Fibroblast of skin of left quadriceps (primary cell): ENCODE data around the gene SLC15A5.

Experiments
- DNase-seq, 2 experiments: peaks; one replicate each; pipeline ENCODE4 v3.0.0-alpha.2; 2013; ENCODE audit warnings: low read depth in 2 of 2

The SLC15A5 gene, protein sequence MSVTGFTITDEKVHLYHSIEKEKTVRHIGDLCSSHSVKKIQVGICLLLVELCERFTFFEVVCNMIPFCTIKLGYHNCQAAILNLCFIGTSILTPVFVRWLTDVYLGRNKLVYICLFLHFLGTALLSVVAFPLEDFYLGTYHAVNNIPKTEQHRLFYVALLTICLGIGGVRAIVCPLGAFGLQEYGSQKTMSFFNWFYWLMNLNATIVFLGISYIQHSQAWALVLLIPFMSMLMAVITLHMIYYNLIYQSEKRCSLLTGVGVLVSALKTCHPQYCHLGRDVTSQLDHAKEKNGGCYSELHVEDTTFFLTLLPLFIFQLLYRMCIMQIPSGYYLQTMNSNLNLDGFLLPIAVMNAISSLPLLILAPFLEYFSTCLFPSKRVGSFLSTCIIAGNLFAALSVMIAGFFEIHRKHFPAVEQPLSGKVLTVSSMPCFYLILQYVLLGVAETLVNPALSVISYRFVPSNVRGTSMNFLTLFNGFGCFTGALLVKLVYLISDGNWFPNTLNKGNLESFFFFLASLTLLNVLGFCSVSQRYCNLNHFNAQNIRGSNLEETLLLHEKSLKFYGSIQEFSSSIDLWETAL

DNA sequence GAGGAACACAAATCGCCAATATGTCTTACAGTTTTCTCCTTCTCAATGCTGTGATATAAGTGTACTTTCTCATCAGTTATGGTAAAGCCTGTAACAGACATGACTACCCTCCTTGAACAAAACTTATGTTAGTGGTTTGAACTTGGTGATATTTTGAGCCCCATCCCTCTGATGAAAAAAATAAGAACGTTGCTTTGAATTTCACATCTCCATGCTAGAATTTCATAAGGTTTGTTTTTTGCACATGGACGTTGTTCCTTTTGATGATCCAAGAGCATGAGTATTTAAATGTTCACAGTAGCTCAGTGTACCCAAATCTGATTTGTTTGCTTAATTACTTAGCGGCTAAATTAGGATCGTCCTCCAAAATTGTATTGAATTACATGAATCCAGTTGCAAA, at the start of gene SLC15A5:
Gene SLC15A5 (minus strand): TSS at position 101 of the 400 bp plus-strand sequence. CDS start 0 bp downstream, at position 101.
- no peak for DNase-seq

DNA sequence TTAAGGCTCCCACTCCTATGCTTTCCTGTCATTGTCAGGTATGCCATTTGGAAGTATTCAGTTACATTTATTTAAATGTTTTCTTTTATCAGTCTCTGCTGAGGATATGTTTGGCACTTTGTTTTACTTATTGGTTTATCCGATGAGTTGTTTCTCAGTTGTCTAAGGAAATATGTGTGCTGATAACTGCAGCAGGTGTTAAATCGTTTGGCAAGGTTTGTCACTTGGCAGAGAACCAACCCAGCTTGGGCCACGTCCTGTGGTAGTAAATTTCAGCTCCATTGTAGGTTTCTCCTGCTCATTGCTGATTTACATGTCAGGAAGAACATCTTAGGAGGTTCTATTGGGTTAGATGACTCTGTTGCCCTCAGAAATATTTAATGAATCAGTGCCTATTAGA, 47.9 kb upstream of the SLC15A5 start:
- no peak for DNase-seq

DNA sequence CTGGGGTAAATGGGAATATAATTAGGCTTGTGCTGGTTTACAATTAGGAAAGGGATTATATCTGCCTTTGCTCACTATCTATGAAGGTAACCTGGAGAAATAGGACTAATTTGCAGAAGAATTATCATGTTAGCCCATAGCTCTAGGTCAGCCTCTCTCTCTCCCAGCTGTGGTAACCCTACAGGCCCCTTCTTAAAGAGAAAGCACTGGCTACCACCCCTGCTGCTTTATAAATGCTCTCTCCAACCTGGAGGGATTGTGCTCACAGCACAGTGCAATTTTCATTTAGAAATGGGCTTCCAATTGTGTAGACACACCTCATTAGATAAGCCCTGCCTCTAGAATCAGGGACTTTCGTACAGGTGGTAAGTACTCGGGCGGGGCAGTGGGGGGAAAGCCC, 47.3 kb upstream of the SLC15A5 start:
- DNase-seq, result no peak

DNA sequence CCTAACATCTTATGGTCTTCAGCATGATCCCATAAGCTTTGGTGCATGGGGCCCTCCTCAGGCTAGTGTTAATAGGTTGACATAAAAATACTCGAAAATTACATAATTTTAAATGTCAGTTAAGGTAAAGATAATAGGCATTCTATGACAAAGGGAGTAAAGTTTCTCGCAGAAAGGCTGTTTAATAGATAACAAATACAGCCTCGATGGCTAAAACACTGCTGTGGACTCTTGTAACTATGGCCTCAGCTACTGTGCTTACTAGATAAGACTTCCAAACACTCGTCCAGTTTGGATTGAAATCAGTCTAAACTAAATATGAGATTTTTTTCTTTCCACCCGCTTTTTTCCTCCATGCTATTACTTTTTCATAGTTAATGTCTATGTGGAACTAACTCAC, 46.8 kb upstream of the SLC15A5 start:
- DNase-seq, result no peak

DNA sequence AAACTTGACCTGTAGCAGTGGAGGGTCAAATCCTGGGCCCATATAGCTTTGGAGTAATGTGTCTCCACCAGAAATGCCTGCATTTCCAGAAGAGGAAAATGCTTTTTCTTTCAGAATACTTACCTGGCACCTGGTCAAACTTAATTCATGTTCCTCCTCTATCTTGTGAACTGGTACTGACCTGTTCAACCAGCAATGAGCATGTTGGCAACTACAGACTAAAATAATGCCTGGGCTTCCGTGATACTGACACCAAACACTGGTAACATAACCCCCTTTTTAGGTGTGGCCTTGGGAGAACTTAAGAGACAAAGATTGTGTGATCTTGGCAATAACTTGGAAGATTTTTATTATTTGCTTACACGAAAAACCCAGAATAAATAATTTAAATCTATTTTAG, 46.2 kb upstream of the SLC15A5 start:
- no peak for DNase-seq

DNA sequence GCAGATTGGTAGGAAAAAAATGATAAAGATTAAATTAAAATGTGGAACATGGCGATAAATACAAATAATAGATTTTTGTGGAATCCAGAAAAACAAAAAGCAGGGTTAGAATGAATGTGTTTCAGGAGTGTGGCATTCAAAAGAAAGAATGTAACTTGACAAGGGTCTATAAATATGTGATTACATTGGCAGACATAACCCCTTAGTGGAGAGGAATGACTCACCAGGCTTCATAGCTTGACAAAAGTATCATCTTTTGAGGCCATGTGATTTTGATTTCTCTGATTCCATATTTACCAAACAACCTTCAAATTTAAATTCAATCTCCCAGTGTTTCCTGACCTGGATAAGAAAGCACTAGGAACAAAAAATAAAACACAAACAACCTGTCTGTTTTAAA, 45.5 kb upstream of the SLC15A5 start:
- no peak for DNase-seq

DNA sequence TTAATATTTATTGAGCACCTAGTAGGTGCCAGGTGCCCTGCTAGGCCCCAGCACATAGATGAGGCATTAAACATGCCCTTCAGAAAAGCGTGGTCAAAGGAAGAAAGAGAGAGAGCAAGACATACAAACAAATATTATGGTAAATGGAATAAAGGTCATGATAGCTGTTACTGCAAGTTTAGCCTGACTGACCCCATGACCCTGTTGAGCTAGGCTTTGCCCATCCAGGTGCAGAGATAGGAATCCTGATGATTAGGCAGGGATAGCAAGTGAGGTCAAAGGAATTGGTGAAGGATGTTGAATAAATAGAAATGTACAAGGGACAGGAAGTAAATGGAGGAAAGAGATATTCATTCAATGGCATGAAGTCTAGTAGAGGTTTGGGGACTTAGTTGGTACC, 33.4 kb upstream of the SLC15A5 start:
- no peak for DNase-seq

DNA sequence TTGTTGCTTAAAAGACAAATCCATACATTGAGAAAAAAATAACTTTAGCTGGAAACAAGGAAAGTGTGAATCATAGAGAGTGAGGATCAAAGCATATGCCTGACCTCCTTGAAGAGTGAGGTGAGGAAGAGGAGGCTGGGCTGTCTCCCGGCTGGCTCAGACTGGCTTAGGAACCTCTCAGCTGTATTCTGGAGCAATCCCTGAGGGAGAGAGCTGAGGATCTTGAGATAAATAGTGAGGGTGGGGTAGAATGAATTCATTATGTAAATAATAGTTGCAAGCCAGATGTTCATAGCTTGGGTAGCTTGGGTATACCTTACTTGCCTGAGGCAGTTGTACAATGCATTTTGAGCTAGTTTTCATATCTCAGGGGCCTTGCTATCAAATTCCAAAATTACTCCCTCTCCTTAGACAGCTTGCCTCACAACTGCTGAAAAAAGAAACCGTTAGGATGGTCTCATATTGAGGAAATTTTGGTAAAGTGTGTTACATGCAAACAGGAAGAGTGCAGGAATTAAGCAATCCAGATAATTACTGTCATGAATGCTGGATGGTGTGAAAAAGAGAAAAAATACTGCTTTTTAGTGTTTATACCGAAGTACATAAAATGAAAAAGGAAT, 30.5 kb upstream of the SLC15A5 start:
- no peak for DNase-seq

DNA sequence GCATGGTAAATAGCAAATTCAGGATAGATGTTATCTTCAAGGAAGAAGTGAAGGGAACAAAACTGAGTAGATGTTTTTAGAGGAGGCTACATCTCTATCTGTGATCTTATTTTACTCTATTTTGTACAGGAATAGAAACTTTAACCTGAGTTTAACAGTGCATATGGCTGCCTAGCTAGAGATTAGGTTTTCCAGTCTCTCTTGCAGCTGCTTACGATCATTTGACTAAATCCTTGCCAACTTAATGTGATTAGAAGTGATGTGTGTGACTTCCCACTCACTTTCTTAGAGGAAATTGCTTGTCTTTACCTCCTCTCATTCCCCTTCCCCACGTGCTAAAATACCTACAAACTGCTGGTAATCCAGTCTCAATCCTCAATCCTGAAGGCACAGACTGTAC, 26.5 kb upstream of the SLC15A5 start:
- no peak for DNase-seq

DNA sequence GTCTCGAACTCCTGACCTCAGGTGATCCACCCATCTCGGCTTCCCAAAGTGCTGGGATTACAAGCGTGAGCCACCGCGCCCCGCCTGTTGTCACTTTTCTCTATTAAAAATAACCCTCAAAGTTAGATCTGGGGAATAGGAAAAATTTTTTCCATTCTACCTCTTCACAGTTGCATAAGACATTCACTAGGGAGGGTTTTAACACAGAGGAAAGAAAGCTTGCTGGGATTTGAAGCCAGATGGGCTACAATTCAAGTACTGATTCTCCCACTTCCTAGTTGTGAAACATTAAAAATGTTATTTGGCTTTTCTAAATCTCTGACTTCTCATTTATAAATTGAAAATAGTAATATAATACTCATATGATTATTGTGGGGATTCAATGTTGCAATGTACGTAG, 23.3 kb upstream of the SLC15A5 start:
- peak in 1 of 2 experiments; percentile 32 for DNase-seq

DNA sequence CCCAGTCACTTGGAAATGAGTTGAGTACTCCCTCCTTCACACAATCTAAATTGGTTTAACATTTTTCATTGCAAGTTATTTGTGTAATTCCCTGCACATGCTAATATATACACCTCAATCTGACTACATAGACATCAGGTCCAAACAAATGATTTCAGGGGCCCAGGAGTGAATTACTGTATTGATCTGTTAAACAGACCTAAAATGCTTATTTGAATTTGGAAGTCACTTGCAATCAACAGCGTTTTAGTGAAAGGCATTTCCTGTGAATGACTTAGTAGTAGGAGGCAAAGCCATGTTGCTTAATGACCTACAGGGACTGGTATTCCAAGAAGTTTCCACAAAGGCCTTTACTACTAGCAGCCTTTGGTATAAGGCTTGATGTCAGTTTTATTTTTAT, 22.6 kb upstream of the SLC15A5 start:
- DNase-seq, result no peak

DNA sequence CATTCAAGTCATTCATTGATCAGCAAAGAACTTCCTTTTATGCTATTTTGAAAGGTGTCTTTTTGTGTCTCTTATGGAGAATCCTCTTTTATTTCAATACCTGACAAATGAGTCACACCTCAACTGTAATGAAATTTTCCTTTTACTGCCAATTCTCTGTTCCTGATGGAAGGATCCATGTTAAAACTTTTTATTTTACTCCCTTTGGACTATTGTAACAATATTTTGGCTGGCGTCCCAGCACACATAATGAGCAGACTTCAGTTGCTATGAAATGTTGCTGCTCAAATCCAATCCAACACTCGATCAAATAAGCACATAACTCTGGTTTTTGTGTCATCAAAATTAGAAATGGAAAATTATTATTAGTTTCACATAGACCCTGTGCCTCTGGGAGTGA, 21.9 kb upstream of the SLC15A5 start:
- peak; percentile 26 to 27 for DNase-seq

DNA sequence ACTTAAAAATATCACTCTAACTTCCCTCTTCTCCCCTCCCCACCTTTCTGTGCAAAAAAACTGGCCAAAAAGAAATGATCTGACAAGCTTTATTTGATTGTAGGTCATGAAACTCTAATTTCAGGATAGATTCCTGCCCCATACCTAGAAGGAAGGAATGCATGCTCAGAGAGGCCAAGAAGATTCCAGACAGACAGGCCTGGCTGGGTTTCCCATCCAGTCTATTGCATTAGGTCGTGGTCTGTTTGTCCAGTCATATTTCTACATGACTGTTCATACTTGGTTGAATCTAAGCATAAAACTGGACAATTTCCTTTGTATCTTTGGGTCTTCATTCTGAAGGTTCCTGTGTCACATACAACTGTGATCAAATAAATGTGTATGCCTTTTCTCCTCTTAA, 20.0 kb upstream of the SLC15A5 start:
- no peak for DNase-seq

DNA sequence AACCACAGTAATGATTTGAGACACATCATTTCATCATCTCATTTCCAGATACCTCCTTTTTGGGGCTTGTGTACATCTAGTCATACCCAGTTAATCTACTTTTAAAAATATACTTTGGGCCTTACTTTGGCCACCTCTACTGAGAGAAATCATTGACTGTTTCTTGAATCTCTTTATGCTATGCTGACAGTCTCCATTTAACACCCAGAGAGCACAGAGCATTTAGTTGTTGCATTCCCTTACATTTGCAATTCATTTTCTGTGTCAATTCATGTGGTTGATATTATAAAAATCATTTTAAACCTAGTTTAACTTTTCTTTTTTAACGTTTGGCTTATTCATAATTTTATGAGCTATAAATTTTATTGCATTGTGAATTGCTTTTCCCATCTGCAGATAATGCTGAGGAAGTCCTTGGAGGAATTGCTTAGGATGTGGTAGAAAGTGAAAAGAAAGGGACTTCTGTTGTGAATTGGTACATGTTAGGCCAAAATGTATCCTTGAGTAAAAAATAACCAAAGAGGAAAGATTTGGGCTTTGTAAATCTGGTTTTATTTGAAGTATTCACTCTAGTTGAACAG, 17.0 kb upstream of the SLC15A5 start:
- no peak for DNase-seq

DNA sequence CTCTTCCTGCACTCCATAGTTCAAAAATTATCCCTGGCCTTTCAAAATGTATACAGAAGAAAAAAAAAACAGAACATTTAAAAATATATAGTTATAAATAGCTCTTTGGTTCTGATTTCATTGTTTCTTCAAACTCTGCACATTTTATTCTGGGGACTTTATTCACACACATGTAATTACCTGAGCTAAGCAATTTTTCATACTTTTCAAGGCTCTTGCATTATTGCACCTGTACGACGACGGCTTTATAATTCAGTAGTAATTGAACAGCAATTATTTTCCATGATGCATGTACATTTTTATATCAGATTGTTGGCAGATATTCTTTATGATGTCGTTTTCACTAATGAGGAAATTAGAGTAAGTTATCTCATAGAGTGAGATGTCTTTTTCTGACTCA, 13.5 kb upstream of the SLC15A5 start:
- DNase-seq, result no peak

DNA sequence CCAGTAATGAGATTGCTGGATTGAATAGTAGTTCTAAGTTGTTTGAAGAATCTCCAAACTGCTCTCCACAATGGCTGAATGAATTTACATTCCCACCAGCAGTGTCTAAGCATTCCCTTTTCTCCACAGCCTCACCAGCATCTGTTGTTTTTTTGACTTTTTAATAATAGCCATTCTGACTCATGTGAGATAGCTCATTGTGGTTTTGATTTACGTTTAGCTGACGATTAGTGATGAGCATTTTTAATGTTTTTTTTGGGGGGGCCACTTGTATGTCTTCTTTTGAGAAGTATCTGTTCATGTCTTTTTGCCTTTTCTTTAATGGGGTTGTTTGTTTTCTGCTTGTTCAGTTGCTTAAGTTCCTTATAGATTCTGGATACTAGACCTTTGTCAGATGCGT, 8.1 kb upstream of the SLC15A5 start:
- DNase-seq, result no peak

DNA sequence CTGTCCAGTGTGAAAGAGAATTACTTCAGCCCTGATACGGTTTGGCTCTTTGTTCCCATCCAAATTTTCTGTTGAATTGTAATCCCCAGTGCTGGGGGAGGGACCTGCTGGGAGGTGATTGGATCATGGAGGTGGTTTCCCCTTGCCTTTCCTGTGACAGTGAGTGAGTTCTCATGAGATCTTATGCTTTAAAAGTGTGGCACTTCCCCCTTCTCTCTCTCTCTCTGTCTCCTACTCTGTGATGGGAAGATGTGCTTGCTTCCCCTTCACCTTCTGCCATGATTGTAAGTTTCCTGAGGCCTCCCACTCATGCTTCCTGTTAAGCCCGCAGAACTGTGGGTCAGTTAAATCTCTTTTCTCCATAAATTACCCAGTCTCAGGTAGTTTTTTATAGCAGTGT, 5.5 kb upstream of the SLC15A5 start:
- DNase-seq, result no peak

DNA sequence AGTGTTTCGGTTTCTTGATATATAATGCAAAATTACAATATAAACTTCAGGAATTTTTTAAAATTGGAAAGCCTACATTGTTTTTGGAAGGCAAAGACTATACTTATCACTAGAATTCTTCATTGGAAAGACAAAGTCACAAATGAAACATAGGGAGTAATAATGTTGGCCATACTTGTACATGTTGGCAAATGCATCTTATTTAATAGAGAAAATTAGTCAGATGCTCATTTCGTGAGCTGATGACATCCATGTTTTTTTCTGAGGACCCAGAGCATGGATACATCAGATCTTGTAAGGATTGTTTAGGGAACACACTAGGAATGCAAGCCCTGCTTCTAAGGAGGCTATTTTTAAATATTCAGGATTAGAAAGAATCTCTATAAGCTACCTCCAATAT, 4.6 kb upstream of the SLC15A5 start:
- no peak for DNase-seq

DNA sequence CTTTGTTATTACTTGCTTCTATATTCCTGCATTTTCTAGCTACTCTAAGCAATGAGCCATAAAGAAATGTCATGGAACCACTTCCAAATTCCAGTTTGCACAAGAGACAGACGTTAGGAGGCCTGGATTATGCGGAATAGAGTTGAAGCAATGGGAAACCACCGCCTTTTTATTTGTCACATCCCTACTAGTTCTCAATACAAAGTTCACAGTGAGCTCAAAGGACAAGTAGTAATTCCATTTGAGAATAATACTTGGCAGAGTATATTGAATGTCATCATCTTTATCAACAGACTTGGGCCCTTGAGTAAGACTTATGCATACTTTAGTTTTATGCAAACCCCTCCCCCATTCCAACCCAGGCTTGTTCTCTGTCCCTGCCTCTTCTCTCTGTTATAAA, 3.7 kb upstream of the SLC15A5 start:
- peak; percentile 15 to 31 for DNase-seq

DNA sequence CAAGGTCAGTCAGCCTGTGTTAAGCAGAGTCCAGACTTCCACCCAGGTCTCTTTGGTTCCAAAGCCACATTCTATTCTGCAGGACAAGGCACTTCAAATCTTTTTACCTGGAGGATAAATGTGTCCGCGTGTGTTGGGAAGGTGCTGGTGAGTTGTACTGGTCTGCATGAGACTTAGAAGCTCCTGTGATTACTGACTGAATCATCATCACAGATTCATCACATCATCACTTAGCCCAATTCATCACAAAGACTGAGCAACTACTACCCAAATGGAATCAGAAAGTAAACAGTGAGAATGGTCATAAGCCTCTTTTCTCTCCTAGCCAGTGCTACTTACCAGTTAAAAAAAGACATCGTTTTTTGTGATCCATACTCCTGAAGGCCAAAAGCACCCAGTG, 5.3 kb downstream of the SLC15A5 start:
- no peak for DNase-seq

DNA sequence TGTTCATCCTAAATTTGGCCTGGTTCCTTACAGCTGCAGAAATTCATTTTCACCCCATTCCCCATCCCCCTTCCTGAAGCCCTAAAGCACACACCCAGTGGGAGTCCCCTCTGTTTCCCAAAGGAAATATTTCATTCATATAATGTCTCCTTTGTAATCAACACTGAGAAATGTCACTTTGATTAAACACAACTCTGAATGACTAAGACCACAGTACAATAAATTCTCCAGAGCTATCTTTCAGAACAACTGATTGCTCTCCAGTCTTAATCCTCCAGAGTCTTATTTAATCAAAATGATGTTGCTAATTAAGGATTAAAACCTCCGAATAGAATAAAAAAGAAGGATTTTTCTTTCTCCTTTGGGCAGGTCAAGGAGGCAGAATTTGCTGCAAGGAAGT, 6.4 kb downstream of the SLC15A5 start:
- no peak for DNase-seq

DNA sequence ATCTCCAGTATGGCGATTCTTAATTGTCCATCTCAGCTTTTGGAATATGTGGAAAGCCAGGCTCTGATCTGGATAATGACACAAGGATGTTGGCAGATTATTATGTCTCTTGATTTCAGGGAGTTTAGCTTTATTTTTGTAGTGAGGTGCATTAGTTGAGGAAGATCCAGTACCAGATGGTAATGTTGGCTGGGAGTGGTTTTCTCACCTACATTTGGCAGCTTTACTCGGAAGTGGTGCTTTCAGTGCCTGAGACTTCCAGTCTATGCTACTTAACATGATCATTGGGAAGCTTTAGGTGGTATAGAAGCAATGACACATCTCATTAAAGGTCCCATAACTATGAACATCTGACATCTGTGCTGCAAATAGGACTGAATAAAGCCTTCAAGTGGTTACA, 7.5 kb downstream of the SLC15A5 start:
- DNase-seq, result no peak

DNA sequence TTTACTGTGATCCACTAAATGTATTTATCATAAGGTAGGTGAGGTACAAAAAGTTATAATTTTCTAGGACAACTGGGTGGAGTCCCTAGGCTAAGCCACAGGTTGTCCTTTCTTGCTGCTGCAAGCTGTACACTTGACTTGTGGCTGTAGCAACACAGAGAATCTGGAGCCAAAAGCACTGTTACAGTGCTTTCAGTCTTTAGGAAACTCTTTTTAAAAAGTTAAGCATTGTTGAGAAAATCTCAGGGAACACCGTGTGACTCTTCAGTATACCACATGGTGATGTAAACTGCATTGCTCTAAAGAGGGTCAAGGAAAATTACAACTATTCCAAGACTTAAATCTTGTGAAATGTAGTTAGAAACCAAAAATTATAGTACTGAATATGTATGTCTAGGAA, 11.4 kb downstream of the SLC15A5 start:
- DNase-seq, result no peak
